K562 (cell line): Measurements from ENCODE around the gene VGF. TPM values are rescaled to one million over a fixed set of nuclear protein-coding genes. Genes with fewer than 3 reads are reported as not detected.

Experiments used
- ATAC-seq: fragments of 200-7000 bp; cut with Tn5 transposase; 3 replicates; pipeline ENCODE4 v1.9.1; 2020; ENCODE audit warnings: moderate library complexity
- BruUV-seq: library from RNA; stranded (reverse); fragments of 400-500 nt; replicated peaks from 2 replicates; lab custom pipeline; 2021; lab: Mats Ljungman, UMichigan
- CTCF ChIA-PET: fragments of 300-600 bp; formaldehyde crosslinking; extraction: SDS; loops from one replicate; lab custom pipeline; 2021; ENCODE audit warnings: low intra/inter-chr PET ratio; lab: Yijun Ruan, JAX
- POLR2A ChIA-PET: fragments of 300-600, 350-650 bp; sonication (Branson Sonifier 250); formaldehyde crosslinking; extraction: SDS; loops from one replicate; lab custom pipeline; 2021; ENCODE audit warnings: antibody characterized with exemption, inconsistent platforms; lab: Yijun Ruan, JAX
- DNase-seq, 4 experiments: peaks; one replicate each; pipeline versions ENCODE4 v3.0.0 to v3.0.0-alpha.2; 2011 to 2018; ENCODE audit warnings: low spot score in 3 of 4, mixed read lengths in 3 of 4; ENCODE audit errors: extremely low read depth in 1 of 4
- FAIRE-seq: peaks from 2 replicates; lab custom pipeline; 2011; peaks lifted over from hg19 to GRCh38; lab: Jason Lieb, UNC
- H2AFZ ChIP-seq: 2 replicates; pipeline ENCODE4 v1.6.0; 2011; ENCODE audit warnings: low read depth, low read length, control low read depth, inconsistent platforms
- H3K27ac ChIP-seq: fragments of 200-600 bp; 3 replicates; pipeline ENCODE4 v1.8.0; 2011; ENCODE audit warnings: low read depth, mild to moderate bottlenecking, control low read depth, inconsistent platforms, low read length, moderate library complexity, mixed read lengths; ENCODE audit errors: extremely low read depth
- H3K27me3 ChIP-seq, 2 experiments: fragments of 300-600 bp in 1 of 2; 2 replicates in 1 of 2; 3 replicates in 1 of 2; pipeline versions ENCODE4 v1.6.0 to v1.8.0; 2011; ENCODE audit warnings: inconsistent platforms in 2 of 2, low read length in 2 of 2, mild to moderate bottlenecking in 1 of 2, mixed read lengths in 1 of 2, moderate library complexity in 1 of 2; ENCODE audit not compliant: control insufficient read depth in 2 of 2, insufficient read depth in 2 of 2
- H3K36me3 ChIP-seq: fragments of 300-600 bp; 3 replicates; pipeline ENCODE4 v1.8.0; 2011; ENCODE audit warnings: mild to moderate bottlenecking, low read length, inconsistent platforms; ENCODE audit not compliant: control insufficient read depth, insufficient read depth
- H3K4me1 ChIP-seq, 2 experiments: fragments of 200-600 bp in 1 of 2; replicated peaks in 1 of 2; 2 replicates in 1 of 2; 3 replicates in 1 of 2; pipeline versions ENCODE4 v1.5.1 to v1.8.0; 2011; ENCODE audit warnings: inconsistent platforms in 2 of 2, low read length in 2 of 2, mild to moderate bottlenecking in 1 of 2, mixed read lengths in 1 of 2, moderate library complexity in 1 of 2; ENCODE audit not compliant: control insufficient read depth in 2 of 2, insufficient read depth in 2 of 2
- H3K4me2 ChIP-seq: 2 replicates; pipeline ENCODE4 v1.6.1; 2011; ENCODE audit warnings: low read length, control low read depth, inconsistent platforms, mixed read lengths; ENCODE audit not compliant: insufficient read depth
- H3K4me3 ChIP-seq: fragments of 200-600 bp; sonication (generic), shearing (Covaris generic); 2 replicates; pipeline ENCODE4 v1.5.1; 2016; ENCODE audit warnings: control low read depth, inconsistent platforms
- H3K79me2 ChIP-seq: fragments of 200-600 bp; 3 replicates; pipeline ENCODE4 v1.8.0; 2011; ENCODE audit warnings: low read length, inconsistent platforms; ENCODE audit not compliant: control insufficient read depth, insufficient read depth
- H3K9ac ChIP-seq, 2 experiments: 2 replicates each; pipeline versions ENCODE4 v1.6.0 to v1.6.1; 2011; ENCODE audit warnings: low read depth in 2 of 2, low read length in 2 of 2, control low read depth in 1 of 2, inconsistent platforms in 1 of 2, mild to moderate bottlenecking in 1 of 2, mixed read lengths in 1 of 2; ENCODE audit not compliant: insufficient read depth in 1 of 2
- H3K9me1 ChIP-seq: one replicate; pipeline ENCODE4 v1.6.0; 2011; ENCODE audit warnings: inconsistent platforms, mild to moderate bottlenecking, low read length, moderate library complexity; ENCODE audit not compliant: control insufficient read depth, insufficient read depth
- H3K9me3 ChIP-seq: replicated peaks from 2 replicates; pipeline ENCODE4 v1.5.1; 2011; ENCODE audit warnings: low read depth, low read length, inconsistent platforms; ENCODE audit not compliant: control insufficient read depth, insufficient read depth
- H4K20me1 ChIP-seq: replicated peaks from 2 replicates; pipeline ENCODE4 v1.6.1; 2011; ENCODE audit warnings: low read length, inconsistent platforms, mixed read lengths; ENCODE audit not compliant: control insufficient read depth, insufficient read depth
- CHD7 ChIP-seq: fragments of 200-600 bp; sonication (generic); IDR thresholded peaks from one replicate; pipeline ENCODE4 v1.6.1; 2012; ENCODE audit warnings: mild to moderate bottlenecking, low read depth, low read length, inconsistent platforms
- E2F1 ChIP-seq: sonication (generic); formaldehyde crosslinking; IDR thresholded peaks from 2 replicates; pipeline ENCODE4 v1.8.1; 2023; ENCODE audit warnings: mild to moderate bottlenecking, missing genetic modification reagents, moderate library complexity
- EGR1 ChIP-seq: fragments of 450-650 bp; conservative IDR thresholded peaks from 2 replicates; pipeline ENCODE4 v1.6.1; 2017; ENCODE audit warnings: mild to moderate bottlenecking
- MYNN ChIP-seq, 2 experiments: sonication (generic); formaldehyde crosslinking in 1 of 2; IDR thresholded peaks; 2 replicates each; pipeline versions ENCODE4 v1.5.0 to v1.6.1; 2016 to 2020; ENCODE audit warnings: antibody characterized with exemption in 1 of 2, missing genetic modification reagents in 1 of 2
- RBBP5 ChIP-seq: fragments of 200-600 bp; sonication (generic); IDR thresholded peaks from 2 replicates; pipeline ENCODE4 v1.6.1; 2012; ENCODE audit warnings: borderline replicate concordance, mild to moderate bottlenecking, low read length, control low read depth, inconsistent platforms; ENCODE audit not compliant: insufficient read depth, poor library complexity, severe bottlenecking
- WGBS: fragments of 100-300 bp; shearing (Covaris generic); methylation state at CpG from one replicate; pipeline ENCODE4 v1.1.6; 2016; ENCODE audit warnings: low coverage, mixed read lengths; ENCODE audit not compliant: insufficient coverage; ENCODE audit errors: missing lambda C conversion rate; 5-methylcytosine and 5-hydroxymethylcytosine counted together
- in situ Hi-C: fragments of 300-500 bp; cut with MboI; formaldehyde crosslinking; loops from 4 replicates; pipeline ENCODE4 v1.15.0; 2018; ENCODE audit warnings: inconsistent platforms, mixed read lengths
- intact Hi-C: fragments of 100-400 bp; cut with micrococcal nuclease; formaldehyde crosslinking; loops from 2 replicates; pipeline ENCODE4 v1.14.2; 2022
- polyA plus RNA-seq, 8 experiments: library from polyadenylated mRNA; depleted of rRNA in 4 of 8; stranded (reverse) in 5 of 8; unstranded in 3 of 8; fragments of >200 nt; fragmentation: Nextera tagmentation in 2 of 8; fragmentation: Illumina TruSeq in 1 of 8; extraction: Ambion mirVana in 2 of 8; extraction: Trizol in 1 of 8; gene quantifications; 2 replicates each; pipeline versions ENCODE4 v1.2.1 to v1.2.3, GENCODE V29; 2011 to 2014; ENCODE audit warnings: inconsistent platforms in 1 of 8, missing spikeins in 1 of 8
- total RNA-seq, 7 experiments: library from RNA; depleted of rRNA in 6 of 7; stranded (reverse); fragments of >200 nt in 6 of 7; fragmentation: Illumina TruSeq in 2 of 7; extraction: Trizol in 2 of 7; gene quantifications; 2 replicates each; pipeline versions ENCODE4 v1.2.1 to v1.2.3, GENCODE V29; 2011 to 2021; ENCODE audit warnings: low replicate concordance in 1 of 7

Gene VGF
- total and polyA plus RNA-seq, 9 of the 15 experiments (the other 6 are each of a cell fraction or from before 2014, with no cell fraction given), result 0.03 to 5.7 (median 0.34) TPM

- peak overlapping the region; percentile 71 for H3K4me2 ChIP-seq
- POLR2A ChIA-PET, result interaction anchor here (0.7 kb wide), 1 partner anchor 77 kb away, joined by 3 read pairs; no protein-coding TSS in a partner anchor
- H4K20me1 ChIP-seq, result peaks cover 17% of the 10 kb centered on the region
- peak; percentile 62 for ATAC-seq
- H3K9me3 ChIP-seq, result no peaks in the 10 kb centered on the region
- no peak overlapping the region for H3K27ac ChIP-seq
- intact Hi-C loops, result loop anchor here (2.0 kb wide), 1 partner anchor 25 kb away; no protein-coding TSS in a partner anchor
- WGBS, result 3% methylated on average over 31 of the region's 33 CpGs
- no peak overlapping the region for H3K4me3 ChIP-seq
- peak; percentile 87 for FAIRE-seq
- H3K79me2 ChIP-seq, result no peaks in the 10 kb centered on the region
- H3K9ac ChIP-seq, result peak overlapping the region in 1 of 2 experiments; percentile 36; a peak in 1 of 4 replicates
- peaks cover 31 to 67% of the 10 kb centered on the region in 2 experiments for H3K4me1 ChIP-seq
- peaks cover 26 to 38% of the 10 kb centered on the region in 2 experiments; a peak in 4 of 5 replicates for H3K27me3 ChIP-seq
- in situ Hi-C loops, result no loop called here
- H3K36me3 ChIP-seq, result no peaks in the 10 kb centered on the region
- peak overlapping the region; percentile 78 for H2AFZ ChIP-seq
- BruUV-seq, result no TSS peak
- DNase-seq, result peak; percentile 77 to 84 (median 79)
- CTCF ChIA-PET, result interaction anchor here (0.6 to 2.4 kb wide), 4 partner anchors 26 to 120 kb away, joined by 3 to 20 read pairs (median 3); no protein-coding TSS in a partner anchor
- peaks cover 6% of the 10 kb centered on the region for H3K9me1 ChIP-seq
- TF ChIP-seq RBBP5 (no peak), EGR1 (peak; percentile 100), MYNN (IDR thresholded peaks at IDR 0.05) (peak; percentile 57; the same call in 1 of the 2 replicates), MYNN (CRISPR knock-in tag; IDR thresholded peaks at IDR 0.05) (no peak), E2F1 (CRISPR knock-in tag) (no peak), CHD7 (no peak)
Observed at GRCh38 chr7:101169838-101170551, 4.6 kb upstream of the VGF start.
